Measurements from ENCODE around the gene KPRP.

The KPRP gene

GRCh38 chr1:152776361-152776760 is 18.5 kb downstream of the KPRP start:
- DNase-seq, result no peak

GRCh38 chr1:152777510-152778137 is 19.8 kb downstream of the KPRP start:
- no peak for DNase-seq

GRCh38 chr1:152783095-152783494 is 25.3 kb downstream of the KPRP start:
- no peak for DNase-seq

- no peak for DNase-seq
Measured at GRCh38 chr1:152786077-152786476, 28.3 kb downstream of the KPRP start, which contains the start of gene LCE1E. TSS of gene LCE1E (plus strand) at chr1:152786257. CDS start at chr1:152787300, 1,043 bp downstream.

GRCh38 chr1:152795686-152796085 is 37.9 kb downstream of the KPRP start:
- no peak for DNase-seq

GRCh38 chr1:152796421-152796820 is 38.6 kb downstream of the KPRP start, which contains the start of gene LCE1D:
TSS of gene LCE1D (plus strand) at chr1:152796721. CDS start at chr1:152797795, 1,074 bp downstream.
- DNase-seq, result no peak

- no peak for DNase-seq
Measured at GRCh38 chr1:152801333-152801732, 43.5 kb downstream of the KPRP start.

GRCh38 chr1:152806576-152806975 is 48.8 kb downstream of the KPRP start, which contains the start of gene LCE1C:
TSS of gene LCE1C (minus strand) at chr1:152806651. CDS start at chr1:152805478, 1,173 bp downstream.
- no peak for DNase-seq

GRCh38 chr1:152811050-152811449 is 53.2 kb downstream of the KPRP start:
- no peak for DNase-seq
